Stomach smooth muscle (tissue), 2 donors: ENCODE measurements around the gene SRGAP2C.
"Not testable (repeated sequence)": the region's sequence is repeated elsewhere in the genome, so short reads cannot be mapped to it uniquely, and the experiment has no call there.

Experiments used
- H3K27ac ChIP-seq: one replicate; pipeline ENCODE4 v1.7.0; 2013; ENCODE audit warnings: mild to moderate bottlenecking, low read length, inconsistent platforms
- H3K27me3 ChIP-seq, 2 donors: one replicate each; pipeline ENCODE4 v1.7.0; 2013; ENCODE audit warnings: low read length in 2 of 2; ENCODE audit not compliant: insufficient read depth in 2 of 2, control insufficient read depth in 1 of 2
- H3K36me3 ChIP-seq, 2 donors: one replicate each; pipeline ENCODE4 v1.7.0; 2013; ENCODE audit warnings: low read length in 2 of 2; ENCODE audit not compliant: control insufficient read depth in 2 of 2, insufficient read depth in 2 of 2
- H3K4me1 ChIP-seq: one replicate; pipeline ENCODE4 v1.7.0; 2013; ENCODE audit warnings: low read length; ENCODE audit not compliant: control insufficient read depth, insufficient read depth
- H3K4me3 ChIP-seq, 2 donors: one replicate each; pipeline ENCODE4 v1.7.0; 2013; ENCODE audit warnings: low read length in 2 of 2
- H3K9ac ChIP-seq, 2 donors: one replicate each; pipeline ENCODE4 v1.7.0; 2013; ENCODE audit warnings: low read length in 2 of 2, mild to moderate bottlenecking in 1 of 2
- H3K9me3 ChIP-seq, 2 donors: one replicate each; pipeline ENCODE4 v1.7.0; 2013; ENCODE audit warnings: low read length in 2 of 2; ENCODE audit not compliant: control insufficient read depth in 2 of 2
- donor health status: healthy.
- donor health status: Pancreatic carcinoma.

Gene SRGAP2C

GRCh38 chr1:121414905-121415304, 230.1 kb downstream of the SRGAP2C start:
- no peak overlapping the region for H3K27ac ChIP-seq
- no peaks in the 10 kb centered on the region for H3K36me3 ChIP-seq
- H3K27me3 ChIP-seq: no peaks in the 10 kb centered on the region
- no peak overlapping the region for H3K9ac ChIP-seq
- H3K9me3 ChIP-seq: no peaks in the 10 kb centered on the region
- no peak overlapping the region for H3K4me3 ChIP-seq
- no peaks in the 10 kb centered on the region for H3K4me1 ChIP-seq

GRCh38 chr1:121417325-121417923, 232.6 kb downstream of the SRGAP2C start:
- H3K9me3 ChIP-seq: no peaks in the 10 kb centered on the region
- no peaks in the 10 kb centered on the region for H3K27me3 ChIP-seq
- no peak overlapping the region for H3K4me3 ChIP-seq
- H3K9ac ChIP-seq: no peak overlapping the region
- H3K36me3 ChIP-seq: no peaks in the 10 kb centered on the region
- H3K27ac ChIP-seq: no peak overlapping the region
- no peaks in the 10 kb centered on the region for H3K4me1 ChIP-seq

- Histone ChIP-seq H3K9me3 (no peaks in the 10 kb centered on the region), H3K27me3 (no peaks in the 10 kb centered on the region), H3K9ac (no peak overlapping the region), H3K27ac (no peak overlapping the region), H3K4me1 (no peaks in the 10 kb centered on the region), H3K4me3 (no peak overlapping the region), H3K36me3 (no peaks in the 10 kb centered on the region)
Observed at GRCh38 chr1:121418369-121419049, 233.7 kb downstream of the SRGAP2C start.

- not testable (repeated sequence) for H3K27me3 ChIP-seq, H3K4me1 ChIP-seq, H3K9me3 ChIP-seq, H3K36me3 ChIP-seq, H3K9ac ChIP-seq, H3K4me3 ChIP-seq, H3K27ac ChIP-seq
Observed at GRCh38 chr1:121419050-121419615, 234.4 kb downstream of the SRGAP2C start.

GRCh38 chr1:121421490-121421889, 236.7 kb downstream of the SRGAP2C start:
- not testable (repeated sequence) for H3K27ac ChIP-seq, H3K4me3 ChIP-seq, H3K9ac ChIP-seq, H3K9me3 ChIP-seq, H3K4me1 ChIP-seq, H3K36me3 ChIP-seq, H3K27me3 ChIP-seq

- H3K36me3 ChIP-seq, H3K9ac ChIP-seq, H3K27me3 ChIP-seq, H3K4me3 ChIP-seq, H3K27ac ChIP-seq, H3K9me3 ChIP-seq, H3K4me1 ChIP-seq: not testable (repeated sequence)
Observed at GRCh38 chr1:121423956-121424355, 239.2 kb downstream of the SRGAP2C start.

GRCh38 chr1:121433517-121433916, 248.7 kb downstream of the SRGAP2C start:
- H3K4me1 ChIP-seq, H3K4me3 ChIP-seq, H3K27me3 ChIP-seq, H3K9me3 ChIP-seq, H3K27ac ChIP-seq, H3K36me3 ChIP-seq, H3K9ac ChIP-seq: not testable (repeated sequence)

GRCh38 chr1:121438862-121439261, 254.1 kb downstream of the SRGAP2C start:
- H3K4me1 ChIP-seq, H3K27me3 ChIP-seq, H3K36me3 ChIP-seq, H3K27ac ChIP-seq, H3K4me3 ChIP-seq, H3K9me3 ChIP-seq, H3K9ac ChIP-seq: not testable (repeated sequence)

GRCh38 chr1:121440993-121441392, 256.2 kb downstream of the SRGAP2C start:
- no peaks in the 10 kb centered on the region for H3K9me3 ChIP-seq
- no peak overlapping the region for H3K27ac ChIP-seq
- no peaks in the 10 kb centered on the region for H3K4me1 ChIP-seq
- H3K36me3 ChIP-seq: no peaks in the 10 kb centered on the region
- H3K9ac ChIP-seq: no peak overlapping the region
- no peak overlapping the region for H3K4me3 ChIP-seq
- no peaks in the 10 kb centered on the region for H3K27me3 ChIP-seq
